ENCODE results near the gene STK24. TPM values are rescaled to one million over a fixed set of nuclear protein-coding genes. Genes with fewer than 3 reads are reported as not detected.

The STK24 gene
- total RNA-seq, 2 donors from 2014 or later = 73.0 to 90.1 TPM

GRCh38 chr13:98407575-98407974, 169.3 kb downstream of the STK24 start:
- ATAC-seq = no peak
- H3K27me3 Mint-ChIP-seq = peaks cover 22 to 43% of the 10 kb centered on the region in 2 donors
- no peak for DNase-seq (ENCODE audit: low spot score)
- no peaks in the 10 kb centered on the region for H3K36me3 Mint-ChIP-seq
- peaks cover 0 to 4% of the 10 kb centered on the region in 2 donors for H3K4me1 Mint-ChIP-seq (ENCODE audit: low read depth in 2 of 2)
- no peak overlapping the region for H3K4me3 Mint-ChIP-seq
- H3K27ac Mint-ChIP-seq = no peak overlapping the region
- H3K9me3 Mint-ChIP-seq = no peaks in the 10 kb centered on the region

- Mint-ChIP-seq H3K27ac (no peak overlapping the region), H3K4me3 (no peak overlapping the region), H3K36me3 (no peaks in the 10 kb centered on the region), H3K9me3 (no peaks in the 10 kb centered on the region), H3K4me1 (ENCODE audit: low read depth in 2 of 2) (peaks cover 0 to 3% of the 10 kb centered on the region in 2 donors), H3K27me3 (peaks cover 17 to 39% of the 10 kb centered on the region in 2 donors)
- DNase-seq (ENCODE audit: low spot score) = no peak
- ATAC-seq = no peak
Observed at GRCh38 chr13:98406971-98407370, 169.9 kb downstream of the STK24 start.

GRCh38 chr13:98406427-98406826, 170.5 kb downstream of the STK24 start:
- Mint-ChIP-seq H3K4me1 (ENCODE audit: low read depth in 2 of 2) (no peaks in the 10 kb centered on the region), H3K27ac (no peak overlapping the region), H3K4me3 (no peak overlapping the region), H3K36me3 (no peaks in the 10 kb centered on the region), H3K27me3 (peaks cover 12 to 38% of the 10 kb centered on the region in 2 donors), H3K9me3 (no peaks in the 10 kb centered on the region)
- ATAC-seq = peak in 1 of 2 donors; percentile 50
- DNase-seq (ENCODE audit: low spot score) = no peak

GRCh38 chr13:98405690-98406344, 171.1 kb downstream of the STK24 start:
- no peak overlapping the region for H3K27ac Mint-ChIP-seq
- peaks cover 9 to 38% of the 10 kb centered on the region in 2 donors for H3K27me3 Mint-ChIP-seq
- no peak for DNase-seq (ENCODE audit: low spot score)
- no peak for ATAC-seq
- no peaks in the 10 kb centered on the region for H3K36me3 Mint-ChIP-seq
- H3K9me3 Mint-ChIP-seq = no peaks in the 10 kb centered on the region
- H3K4me1 Mint-ChIP-seq (ENCODE audit: low read depth in 2 of 2) = no peaks in the 10 kb centered on the region
- H3K4me3 Mint-ChIP-seq = no peak overlapping the region

- H3K4me1 Mint-ChIP-seq (ENCODE audit: low read depth in 2 of 2) = no peaks in the 10 kb centered on the region
- H3K36me3 Mint-ChIP-seq = no peaks in the 10 kb centered on the region
- H3K4me3 Mint-ChIP-seq = no peak overlapping the region
- DNase-seq (ENCODE audit: low spot score) = no peak
- no peak for ATAC-seq
- H3K9me3 Mint-ChIP-seq = no peaks in the 10 kb centered on the region
- no peak overlapping the region for H3K27ac Mint-ChIP-seq
- peaks cover 9 to 35% of the 10 kb centered on the region in 2 donors for H3K27me3 Mint-ChIP-seq
Observed at GRCh38 chr13:98405107-98405571, 171.8 kb downstream of the STK24 start.

GRCh38 chr13:98403076-98403475, 173.8 kb downstream of the STK24 start:
- Mint-ChIP-seq H3K27me3 (peaks cover 5 to 26% of the 10 kb centered on the region in 2 donors), H3K36me3 (no peaks in the 10 kb centered on the region), H3K9me3 (no peaks in the 10 kb centered on the region), H3K4me1 (ENCODE audit: low read depth in 2 of 2) (no peaks in the 10 kb centered on the region), H3K4me3 (no peak overlapping the region), H3K27ac (no peak overlapping the region)
- ATAC-seq = no peak
- DNase-seq (ENCODE audit: low spot score) = no peak

- Mint-ChIP-seq H3K4me1 (ENCODE audit: low read depth in 2 of 2) (no peaks in the 10 kb centered on the region), H3K9me3 (no peaks in the 10 kb centered on the region), H3K27me3 (peaks cover 7 to 22% of the 10 kb centered on the region in 2 donors), H3K27ac (no peak overlapping the region), H3K36me3 (no peaks in the 10 kb centered on the region), H3K4me3 (no peak overlapping the region)
- ATAC-seq (peak in 1 of 2 donors; percentile 40), DNase-seq (ENCODE audit: low spot score) (no peak)
Observed at GRCh38 chr13:98401934-98402333, 175.0 kb downstream of the STK24 start.

- peaks cover 4 to 16% of the 10 kb centered on the region in 2 donors for H3K27me3 Mint-ChIP-seq
- H3K27ac Mint-ChIP-seq = no peak overlapping the region
- H3K36me3 Mint-ChIP-seq = no peaks in the 10 kb centered on the region
- H3K4me1 Mint-ChIP-seq (ENCODE audit: low read depth in 2 of 2) = no peaks in the 10 kb centered on the region
- DNase-seq (ENCODE audit: low spot score) (no peak), ATAC-seq (no peak)
- H3K4me3 Mint-ChIP-seq = no peak overlapping the region
- H3K9me3 Mint-ChIP-seq = no peaks in the 10 kb centered on the region
Observed at GRCh38 chr13:98399756-98400155, 177.2 kb downstream of the STK24 start.

- no peak overlapping the region for H3K4me3 Mint-ChIP-seq
Observed at GRCh38 chr13:98398581-98398980, 178.3 kb downstream of the STK24 start.

GRCh38 chr13:98397861-98398260, 179.0 kb downstream of the STK24 start:
- H3K9me3 Mint-ChIP-seq = no peaks in the 10 kb centered on the region
- DNase-seq (ENCODE audit: low spot score) = no peak
- H3K27me3 Mint-ChIP-seq = peaks cover 4 to 15% of the 10 kb centered on the region in 2 donors
- no peak overlapping the region for H3K4me3 Mint-ChIP-seq
- no peak overlapping the region for H3K27ac Mint-ChIP-seq
- ATAC-seq = no peak
- no peaks in the 10 kb centered on the region for H3K4me1 Mint-ChIP-seq (ENCODE audit: low read depth in 2 of 2)
- no peaks in the 10 kb centered on the region for H3K36me3 Mint-ChIP-seq

More at GRCh38 chr13:98398581-98398980, 178.3 kb downstream of the STK24 start:
- DNase-seq (ENCODE audit: low spot score) (no peak), ATAC-seq (no peak)
- Mint-ChIP-seq H3K9me3 (no peaks in the 10 kb centered on the region), H3K27me3 (peaks cover 4 to 15% of the 10 kb centered on the region in 2 donors), H3K4me1 (ENCODE audit: low read depth in 2 of 2) (no peaks in the 10 kb centered on the region), H3K36me3 (no peaks in the 10 kb centered on the region), H3K27ac (no peak overlapping the region)

GRCh38 chr13:98397221-98397620, 179.7 kb downstream of the STK24 start:
- H3K27ac Mint-ChIP-seq = no peak overlapping the region
- peaks cover 4 to 15% of the 10 kb centered on the region in 2 donors for H3K27me3 Mint-ChIP-seq
- H3K4me3 Mint-ChIP-seq = no peak overlapping the region
- no peaks in the 10 kb centered on the region for H3K9me3 Mint-ChIP-seq
- DNase-seq (ENCODE audit: low spot score) (no peak), ATAC-seq (no peak)
- H3K4me1 Mint-ChIP-seq (ENCODE audit: low read depth in 2 of 2) = no peaks in the 10 kb centered on the region
- H3K36me3 Mint-ChIP-seq = no peaks in the 10 kb centered on the region

GRCh38 chr13:98396071-98396710, 180.7 kb downstream of the STK24 start:
- Mint-ChIP-seq H3K4me3 (no peak overlapping the region), H3K27ac (no peak overlapping the region), H3K4me1 (ENCODE audit: low read depth in 2 of 2) (no peaks in the 10 kb centered on the region), H3K9me3 (no peaks in the 10 kb centered on the region), H3K36me3 (no peaks in the 10 kb centered on the region), H3K27me3 (peaks cover 4 to 9% of the 10 kb centered on the region in 2 donors)
- DNase-seq (ENCODE audit: low spot score) (no peak), ATAC-seq (no peak)

Measured in natural killer cell treated with Interleukin-12 subunit alpha and Interleukin-12 subunit beta and Interleukin-15 and Interleukin-18, amount 100 ng/mL, for 72 hours (primary cell).